KMS-11 (cell line): Measurements from ENCODE around the gene SOX5.
"Not testable (repeated sequence)": the region's sequence is repeated elsewhere in the genome, so short reads cannot be mapped to it uniquely, and the experiment has no call there.

ENCODE experiments used
- H2AFZ ChIP-seq: fragments of 200-600 bp; sonication (generic); 2 replicates; pipeline ENCODE4 v1.6.1; 2016; ENCODE audit warnings: antibody characterized with exemption, mixed run types, low read depth
- H3K27ac ChIP-seq: fragments of 200-600 bp; sonication (generic); 2 replicates; pipeline ENCODE4 v1.6.1; 2016; ENCODE audit warnings: mild to moderate bottlenecking, mixed run types
- H3K27me3 ChIP-seq: fragments of 200-600 bp; sonication (generic); 2 replicates; pipeline ENCODE4 v1.6.1; 2017; ENCODE audit warnings: mild to moderate bottlenecking, low read depth, mixed run types, moderate library complexity; ENCODE audit not compliant: insufficient read depth
- H3K36me3 ChIP-seq: fragments of 200-600 bp; sonication (generic); 2 replicates; pipeline ENCODE4 v1.6.1; 2017; ENCODE audit warnings: mild to moderate bottlenecking, mixed run types; ENCODE audit not compliant: insufficient read depth
- H3K4me1 ChIP-seq: fragments of 200-600 bp; sonication (generic); 2 replicates; pipeline ENCODE4 v1.6.1; 2016; ENCODE audit warnings: mild to moderate bottlenecking, low read depth, mixed run types; ENCODE audit not compliant: poor library complexity, severe bottlenecking
- H3K4me2 ChIP-seq: fragments of 200-600 bp; sonication (generic); 2 replicates; pipeline ENCODE4 v1.7.0; 2016; ENCODE audit warnings: mild to moderate bottlenecking, mixed run types
- H3K4me3 ChIP-seq: fragments of 200-600 bp; sonication (generic); IDR thresholded peaks from 2 replicates; pipeline ENCODE4 v1.6.1; 2017; ENCODE audit warnings: low read depth, low read length, mixed read lengths; ENCODE audit not compliant: insufficient read depth
- H3K79me2 ChIP-seq: fragments of 200-600 bp; sonication (generic); 2 replicates; pipeline ENCODE4 v1.6.1; 2016; ENCODE audit warnings: low read depth, mixed run types; ENCODE audit not compliant: insufficient read depth
- H3K9ac ChIP-seq: fragments of 200-600 bp; sonication (generic); 2 replicates; pipeline ENCODE4 v1.6.1; 2016; ENCODE audit warnings: mild to moderate bottlenecking, mixed run types
- H4K20me1 ChIP-seq: fragments of 200-600 bp; sonication (generic); 2 replicates; pipeline ENCODE4 v1.6.1; 2016; ENCODE audit warnings: mild to moderate bottlenecking, mixed run types; ENCODE audit not compliant: insufficient read depth
- TF ChIP-seq, protein P1 (sequence below): fragments of 200-600 bp; sonication (generic); conservative IDR thresholded peaks from 2 replicates; pipeline ENCODE4 v1.6.1; 2017; ENCODE audit warnings: low read depth, mild to moderate bottlenecking, antibody characterized with exemption, low read length, moderate library complexity, mixed read lengths

The SOX5 gene

DNA sequence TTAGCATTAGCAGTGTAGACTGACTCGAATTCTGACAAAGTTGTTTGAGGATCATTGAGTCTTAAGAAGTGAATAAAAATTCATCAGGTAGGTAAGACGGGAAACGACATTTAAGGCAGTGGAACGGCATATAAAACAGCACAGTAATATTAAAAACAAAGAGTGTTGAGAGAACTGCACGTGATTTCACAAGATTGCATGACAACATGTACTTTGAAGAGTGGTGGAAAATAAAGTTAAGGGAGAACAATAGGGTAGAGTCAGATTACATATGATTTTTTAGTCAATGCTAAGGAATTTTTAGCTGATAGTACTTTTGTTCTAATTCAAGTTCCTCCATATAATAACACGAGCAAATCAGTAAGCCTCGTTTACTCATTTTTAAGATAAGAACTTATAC, 115.4 kb downstream of the SOX5 start:
- no peaks in the 10 kb centered on the region for H4K20me1 ChIP-seq
- no peaks in the 10 kb centered on the region for H3K79me2 ChIP-seq
- H3K36me3 ChIP-seq = no peaks in the 10 kb centered on the region
- TF ChIP-seq, protein P1, sequence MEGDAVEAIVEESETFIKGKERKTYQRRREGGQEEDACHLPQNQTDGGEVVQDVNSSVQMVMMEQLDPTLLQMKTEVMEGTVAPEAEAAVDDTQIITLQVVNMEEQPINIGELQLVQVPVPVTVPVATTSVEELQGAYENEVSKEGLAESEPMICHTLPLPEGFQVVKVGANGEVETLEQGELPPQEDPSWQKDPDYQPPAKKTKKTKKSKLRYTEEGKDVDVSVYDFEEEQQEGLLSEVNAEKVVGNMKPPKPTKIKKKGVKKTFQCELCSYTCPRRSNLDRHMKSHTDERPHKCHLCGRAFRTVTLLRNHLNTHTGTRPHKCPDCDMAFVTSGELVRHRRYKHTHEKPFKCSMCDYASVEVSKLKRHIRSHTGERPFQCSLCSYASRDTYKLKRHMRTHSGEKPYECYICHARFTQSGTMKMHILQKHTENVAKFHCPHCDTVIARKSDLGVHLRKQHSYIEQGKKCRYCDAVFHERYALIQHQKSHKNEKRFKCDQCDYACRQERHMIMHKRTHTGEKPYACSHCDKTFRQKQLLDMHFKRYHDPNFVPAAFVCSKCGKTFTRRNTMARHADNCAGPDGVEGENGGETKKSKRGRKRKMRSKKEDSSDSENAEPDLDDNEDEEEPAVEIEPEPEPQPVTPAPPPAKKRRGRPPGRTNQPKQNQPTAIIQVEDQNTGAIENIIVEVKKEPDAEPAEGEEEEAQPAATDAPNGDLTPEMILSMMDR = no peak
- no peak overlapping the region for H3K9ac ChIP-seq
- H3K4me2 ChIP-seq = no peak overlapping the region
- H2AFZ ChIP-seq = no peak overlapping the region
- H3K4me1 ChIP-seq = no peaks in the 10 kb centered on the region
- no peak overlapping the region for H3K4me3 ChIP-seq
- H3K27me3 ChIP-seq = no peaks in the 10 kb centered on the region
- no peak overlapping the region for H3K27ac ChIP-seq

DNA sequence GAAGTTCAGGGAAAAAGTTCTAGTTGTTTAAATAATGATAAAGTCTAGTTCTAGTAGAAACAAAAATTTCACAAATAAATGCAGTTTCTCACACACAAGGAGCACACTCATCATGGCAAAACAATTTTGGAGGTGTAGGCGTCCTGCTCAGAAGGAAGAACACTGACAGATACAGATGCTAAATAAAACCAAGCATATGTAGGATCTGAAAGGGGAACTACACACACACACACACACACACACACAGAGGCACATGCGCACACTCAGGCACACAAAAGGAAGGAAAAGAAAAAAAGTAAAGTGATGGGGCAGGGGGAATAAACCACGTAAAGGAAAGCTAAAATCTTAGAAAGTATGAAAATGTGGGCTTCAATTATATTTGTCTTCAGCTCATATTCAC, 117.7 kb downstream of the SOX5 start:
- TF ChIP-seq, protein P1 = no peak
- H3K4me1 ChIP-seq = no peaks in the 10 kb centered on the region
- H3K27ac ChIP-seq = no peak overlapping the region
- H4K20me1 ChIP-seq = no peaks in the 10 kb centered on the region
- no peaks in the 10 kb centered on the region for H3K36me3 ChIP-seq
- no peak overlapping the region for H3K9ac ChIP-seq
- H3K79me2 ChIP-seq = no peaks in the 10 kb centered on the region
- H3K4me3 ChIP-seq = no peak overlapping the region
- H2AFZ ChIP-seq = no peak overlapping the region
- no peaks in the 10 kb centered on the region for H3K27me3 ChIP-seq
- no peak overlapping the region for H3K4me2 ChIP-seq

DNA sequence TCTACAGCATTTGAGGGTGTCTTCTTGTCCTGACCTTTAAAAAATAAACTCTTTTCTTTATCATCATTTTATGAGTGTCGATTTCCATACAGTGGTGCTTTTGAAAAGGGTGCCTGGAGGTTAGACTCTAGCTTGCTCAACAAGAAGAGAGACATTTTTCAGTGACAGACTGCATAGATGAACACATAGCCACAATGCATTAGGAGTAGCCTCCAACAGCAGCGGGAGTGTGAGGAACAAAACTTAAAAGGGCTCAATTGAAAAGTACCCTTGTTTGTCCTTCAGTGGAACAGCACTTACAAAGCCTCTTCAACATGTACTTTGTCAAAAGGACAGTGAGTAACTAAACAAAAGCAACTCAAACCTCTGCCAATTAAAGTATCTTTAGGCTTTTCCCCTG, 119.3 kb downstream of the SOX5 start:
- TF ChIP-seq, protein P1 = no peak
- Histone ChIP-seq H3K36me3 (no peaks in the 10 kb centered on the region), H3K4me1 (no peaks in the 10 kb centered on the region), H3K9ac (no peak overlapping the region), H3K79me2 (no peaks in the 10 kb centered on the region), H3K4me2 (no peak overlapping the region), H3K4me3 (no peak overlapping the region), H4K20me1 (no peaks in the 10 kb centered on the region), H3K27me3 (no peaks in the 10 kb centered on the region), H2AFZ (no peak overlapping the region), H3K27ac (no peak overlapping the region)

DNA sequence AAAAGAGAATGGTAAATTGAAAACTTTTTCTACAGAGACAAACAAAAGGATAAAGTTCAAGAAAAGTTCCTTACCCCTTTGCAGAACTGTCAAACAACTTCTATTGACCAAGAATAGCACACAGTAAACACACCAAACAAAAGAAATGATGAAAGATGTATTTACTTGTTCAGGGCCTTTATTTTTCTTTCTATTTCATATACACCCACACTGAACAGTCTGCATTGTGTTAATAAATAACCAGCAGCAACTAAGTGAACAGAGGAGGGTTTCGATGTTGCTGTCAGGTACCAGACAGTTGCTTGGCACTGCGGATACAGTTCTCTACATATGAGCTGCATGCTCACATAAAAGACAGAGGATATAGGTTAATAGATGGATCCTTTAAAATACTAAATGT, 122.1 kb downstream of the SOX5 start:
- Histone ChIP-seq H3K27ac (no peak overlapping the region), H2AFZ (no peak overlapping the region), H3K9ac (no peak overlapping the region), H4K20me1 (no peaks in the 10 kb centered on the region), H3K4me3 (no peak overlapping the region), H3K36me3 (no peaks in the 10 kb centered on the region), H3K27me3 (no peaks in the 10 kb centered on the region), H3K4me2 (no peak overlapping the region), H3K4me1 (no peaks in the 10 kb centered on the region), H3K79me2 (no peaks in the 10 kb centered on the region)
- TF ChIP-seq, protein P1 = no peak

DNA sequence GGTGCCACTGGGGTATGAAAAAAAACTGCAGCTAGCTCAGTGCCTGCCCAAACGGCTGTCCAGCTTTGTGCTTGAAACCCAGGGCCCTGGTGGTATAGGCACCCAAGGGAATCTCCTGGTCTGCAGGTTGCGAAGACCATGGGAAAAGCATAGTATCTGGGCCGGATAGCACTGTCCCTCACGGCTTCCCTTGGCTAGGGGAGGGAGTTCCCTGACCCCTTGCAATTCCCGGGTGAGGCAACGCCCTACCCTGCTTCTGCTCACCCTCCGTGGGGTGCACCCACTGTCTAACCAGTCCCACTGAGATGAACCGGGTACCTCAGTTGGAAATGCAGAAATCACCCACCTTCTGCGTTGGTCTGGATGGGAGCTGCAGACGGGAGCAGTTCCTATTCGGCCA, 124.3 kb downstream of the SOX5 start:
- not testable (repeated sequence) for H3K4me3 ChIP-seq, H3K79me2 ChIP-seq, H4K20me1 ChIP-seq, H3K9ac ChIP-seq, H3K36me3 ChIP-seq, H3K4me2 ChIP-seq, H3K4me1 ChIP-seq, H3K27ac ChIP-seq, H3K27me3 ChIP-seq, H2AFZ ChIP-seq
